Endothelial cell of umbilical vein (primary cell): ENCODE results near the gene ERRFI1. TPM values are rescaled to one million over a fixed set of nuclear protein-coding genes. Genes with fewer than 3 reads are reported as not detected.

Experiments used
- BruUV-seq: library from RNA; stranded (reverse); fragments of 400-500 nt; replicated peaks from 2 replicates; lab custom pipeline; 2021; lab: Mats Ljungman, UMichigan
- CTCF ChIA-PET: fragments of 300-600, 350-600 bp; sonication (Branson Sonifier 250); formaldehyde crosslinking; loops from one replicate; lab custom pipeline; 2021; ENCODE audit warnings: antibody characterized with exemption, inconsistent platforms; lab: Charles Lee
- POLR2A ChIA-PET: fragments of 300-600, 350-600 bp; sonication (Branson Sonifier 250); formaldehyde crosslinking; loops from one replicate; lab custom pipeline; 2021; ENCODE audit warnings: antibody characterized with exemption, inconsistent platforms; lab: Charles Lee
- DNase-seq: peaks from one replicate; pipeline ENCODE4 v3.0.0-alpha.2; 2011; ENCODE audit warnings: low read depth, low spot score
- FAIRE-seq: peaks from 2 replicates; lab custom pipeline; 2011; peaks lifted over from hg19 to GRCh38; lab: Jason Lieb, UNC
- H2AFZ ChIP-seq: 2 replicates; pipeline ENCODE4 v1.6.0; 2012; ENCODE audit warnings: low read depth, low read length, control low read depth, inconsistent platforms
- H3K27ac ChIP-seq: 2 replicates; pipeline ENCODE4 v1.5.1; 2011; ENCODE audit warnings: low read depth, mild to moderate bottlenecking, control low read depth, low read length, moderate library complexity; ENCODE audit not compliant: insufficient read depth
- H3K27me3 ChIP-seq, 2 experiments: 2 replicates each; pipeline versions ENCODE4 v1.6.0 to v1.6.1; 2011; ENCODE audit warnings: low read length in 2 of 2, mixed read lengths in 1 of 2; ENCODE audit not compliant: control insufficient read depth in 2 of 2, insufficient read depth in 2 of 2
- H3K36me3 ChIP-seq, 2 experiments: 2 replicates in 1 of 2; 3 replicates in 1 of 2; pipeline ENCODE4 v1.5.1; 2011; ENCODE audit warnings: low read length in 2 of 2, mild to moderate bottlenecking in 1 of 2, moderate library complexity in 1 of 2; ENCODE audit not compliant: control insufficient read depth in 2 of 2, insufficient read depth in 2 of 2; ENCODE audit errors: extremely low read depth in 1 of 2
- H3K4me1 ChIP-seq: 3 replicates; pipeline ENCODE4 v1.5.1; 2011; ENCODE audit warnings: mild to moderate bottlenecking, low read length; ENCODE audit not compliant: control insufficient read depth, insufficient read depth; ENCODE audit errors: extremely low read depth
- H3K4me2 ChIP-seq: 2 replicates; pipeline ENCODE4 v1.6.1; 2011; ENCODE audit warnings: low read length, control low read depth, mixed read lengths; ENCODE audit not compliant: insufficient read depth
- H3K4me3 ChIP-seq, 3 experiments: fragments of 200-600 bp in 1 of 3; sonication (generic), shearing (Covaris generic) in 1 of 3; replicated peaks in 1 of 3; 2 replicates each; pipeline ENCODE4 v1.5.1; 2011 to 2016; ENCODE audit warnings: control low read depth in 3 of 3, low read length in 3 of 3, mild to moderate bottlenecking in 2 of 3, inconsistent platforms in 1 of 3, low read depth in 1 of 3, moderate library complexity in 1 of 3; ENCODE audit not compliant: insufficient read depth in 1 of 3
- H3K79me2 ChIP-seq: 2 replicates; pipeline ENCODE4 v1.6.0; 2012; ENCODE audit warnings: low read length, inconsistent platforms; ENCODE audit not compliant: control insufficient read depth, insufficient read depth
- H3K9ac ChIP-seq: replicated peaks from 2 replicates; pipeline ENCODE3; 2011; ENCODE audit warnings: low read length, control low read depth; ENCODE audit not compliant: insufficient read depth; ENCODE audit errors: extremely low read depth
- H3K9me1 ChIP-seq: replicated peaks from 3 replicates; pipeline ENCODE4 v1.6.0; 2011; ENCODE audit warnings: mild to moderate bottlenecking, low read length; ENCODE audit not compliant: control insufficient read depth, insufficient read depth; ENCODE audit errors: extremely low read depth
- H3K9me3 ChIP-seq: replicated peaks from 2 replicates; pipeline ENCODE4 v1.5.1; 2012; ENCODE audit warnings: low read length, inconsistent platforms; ENCODE audit not compliant: control insufficient read depth, insufficient read depth
- H4K20me1 ChIP-seq: replicated peaks from 2 replicates; pipeline ENCODE3; 2011; ENCODE audit warnings: mild to moderate bottlenecking, low read length; ENCODE audit not compliant: control insufficient read depth, insufficient read depth; ENCODE audit errors: extremely low read depth
- CTCF ChIP-seq, 2 donors: IDR thresholded peaks; 1 replicate in 1 of 2; 2 replicates in 1 of 2; pipeline ENCODE4 v1.5.1; 2011; ENCODE audit warnings: low read length in 2 of 2, mild to moderate bottlenecking in 2 of 2, moderate library complexity in 2 of 2, control low read depth in 1 of 2, inconsistent platforms in 1 of 2, low read depth in 1 of 2; ENCODE audit not compliant: insufficient read depth in 1 of 2; ENCODE audit errors: extremely low read depth in 1 of 2
- EZH2 ChIP-seq: IDR thresholded peaks from 2 replicates; pipeline ENCODE4 v1.6.1; 2012; ENCODE audit warnings: borderline replicate concordance, low read depth, mild to moderate bottlenecking, moderate library complexity, low read length, inconsistent platforms; ENCODE audit not compliant: severe bottlenecking
- FOS ChIP-seq: IDR thresholded peaks from 2 replicates; pipeline ENCODE4 v1.6.1; 2011; ENCODE audit warnings: mild to moderate bottlenecking, low read length, moderate library complexity, borderline replicate concordance; ENCODE audit not compliant: insufficient read depth
- GATA2 ChIP-seq: IDR thresholded peaks from 2 replicates; pipeline ENCODE4 v1.7.0; 2011; ENCODE audit warnings: low read depth, mild to moderate bottlenecking, moderate library complexity, mixed read lengths, low read length; ENCODE audit not compliant: insufficient read length, insufficient read depth
- JUN ChIP-seq: IDR thresholded peaks from 2 replicates; pipeline ENCODE4 v1.6.1; 2011; ENCODE audit warnings: borderline replicate concordance, low read depth; ENCODE audit not compliant: insufficient read length, insufficient read depth
- MYC ChIP-seq: IDR thresholded peaks from one replicate; pipeline ENCODE4 v1.6.1; 2011; ENCODE audit warnings: mild to moderate bottlenecking, low read depth, low read length
- POLR2A ChIP-seq: IDR thresholded peaks from 2 replicates; pipeline ENCODE4 v1.6.1; 2012; ENCODE audit warnings: low read depth, mild to moderate bottlenecking, control low read depth, low read length
- POLR2AphosphoS5 ChIP-seq: IDR thresholded peaks from 2 replicates; pipeline ENCODE4 v1.6.1; 2012; ENCODE audit warnings: low read depth, mild to moderate bottlenecking, control low read depth, low read length, moderate library complexity; ENCODE audit not compliant: insufficient read depth
- dilution Hi-C: fragments of 300-500 bp; cut with MboI; formaldehyde crosslinking; loops from one replicate; pipeline ENCODE4 v1.15.0; 2019; ENCODE audit warnings: low sequenced_read_pairs; ENCODE audit not compliant: extremely low pct_ligation_motif_present
- intact Hi-C: fragments of 100-400 bp; cut with micrococcal nuclease; formaldehyde crosslinking; loops from one replicate; pipeline ENCODE4 v1.10.0; 2022
- polyA plus RNA-seq, 4 experiments: library from polyadenylated mRNA; depleted of rRNA in 3 of 4; stranded (reverse) in 3 of 4; unstranded in 1 of 4; fragments of >200 nt; gene quantifications; 2 replicates each; pipeline versions ENCODE4 v1.2.1 to v1.2.3, GENCODE V29; 2011 to 2012; ENCODE audit warnings: missing spikeins in 1 of 4
- total RNA-seq: library from RNA; stranded (reverse); gene quantifications from 2 replicates; pipeline ENCODE4 v1.2.3, GENCODE V29; 2021
- TF ChIP-seq, protein P1 (sequence below): IDR thresholded peaks from 2 replicates; pipeline ENCODE4 v1.6.1; 2011; ENCODE audit not compliant: insufficient read depth, insufficient read length

The ERRFI1 gene
- total and polyA plus RNA-seq, 2 donors (not counting 3 experiments of a cell fraction or from before 2014, with no cell fraction given), result 28.1 to 32.0 TPM

DNA sequence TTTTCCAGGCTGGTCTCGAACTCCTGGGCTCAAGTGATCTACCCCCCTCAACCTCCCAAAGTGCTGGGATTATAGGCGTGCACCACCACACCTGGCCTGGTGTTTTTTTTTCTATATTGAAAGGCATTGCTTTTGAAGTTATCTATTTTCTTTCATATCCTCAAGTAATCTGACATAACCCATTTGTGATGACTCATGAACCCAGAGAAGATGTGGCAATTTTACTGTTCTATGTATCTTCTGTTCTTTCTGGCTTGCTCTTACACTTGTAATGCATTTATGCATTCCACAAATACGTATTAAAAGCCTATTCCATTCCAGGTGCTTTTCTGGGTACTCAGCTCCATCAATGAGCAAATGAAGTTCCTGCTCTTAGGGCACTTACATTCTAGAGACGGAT, 29.9 kb upstream of the ERRFI1 start:
- Histone ChIP-seq H2AFZ (no peak overlapping the region), H3K27ac (no peak overlapping the region), H3K4me2 (no peak overlapping the region), H3K27me3 (no peaks in the 10 kb centered on the region), H4K20me1 (no peaks in the 10 kb centered on the region), H3K79me2 (no peaks in the 10 kb centered on the region), H3K4me1 (no peaks in the 10 kb centered on the region), H3K9ac (no peak overlapping the region), H3K9me1 (no peaks in the 10 kb centered on the region), H3K9me3 (no peaks in the 10 kb centered on the region), H3K4me3 (no peak overlapping the region), H3K36me3 (no peaks in the 10 kb centered on the region)
- CTCF ChIA-PET, result interaction anchor here (1.6 kb wide), 1 partner anchor 22 kb away, joined by 4 read pairs; no protein-coding TSS in a partner anchor
- dilution Hi-C loops, result no loop called here
- FAIRE-seq (no peak), DNase-seq (no peak)
- TF ChIP-seq FOS, result peak; percentile 15
- no peak for TF ChIP-seq MYC
- peak; percentile 22 for TF ChIP-seq JUN
- POLR2A ChIA-PET, result no interaction called here
- no TSS peak for BruUV-seq
- intact Hi-C loops, result no loop called here

- Histone ChIP-seq H3K9me3 (no peaks in the 10 kb centered on the region), H3K27ac (no peak overlapping the region), H3K9me1 (no peaks in the 10 kb centered on the region), H3K36me3 (no peaks in the 10 kb centered on the region), H3K4me2 (no peak overlapping the region), H3K4me3 (no peak overlapping the region), H3K27me3 (no peaks in the 10 kb centered on the region), H4K20me1 (no peaks in the 10 kb centered on the region), H3K79me2 (no peaks in the 10 kb centered on the region), H3K9ac (no peak overlapping the region), H2AFZ (no peak overlapping the region), H3K4me1 (no peaks in the 10 kb centered on the region)
- no peak for DNase-seq
- dilution Hi-C loops, result no loop called here
- TF ChIP-seq EZH2 (no peak), FOS (no peak), JUN (no peak), MYC (no peak), GATA2 (no peak), CTCF (IDR thresholded peaks at IDR 0.05; ENCODE audit: extremely low read depth in 1 of 2, insufficient read depth in 1 of 2, low read depth in 1 of 2, low read length in 2 of 2) (no peak), POLR2A (no peak), POLR2AphosphoS5 (no peak)
- TF ChIP-seq, protein P1, sequence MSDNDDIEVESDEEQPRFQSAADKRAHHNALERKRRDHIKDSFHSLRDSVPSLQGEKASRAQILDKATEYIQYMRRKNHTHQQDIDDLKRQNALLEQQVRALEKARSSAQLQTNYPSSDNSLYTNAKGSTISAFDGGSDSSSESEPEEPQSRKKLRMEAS, result no peak
- FAIRE-seq, result no peak
- intact Hi-C loops, result no loop called here
- no TSS peak for BruUV-seq
- ChIA-PET POLR2A (no interaction called here), CTCF (interaction anchor here (1.6 kb wide), 1 partner anchor 24 kb away, joined by 4 read pairs; no protein-coding TSS in a partner anchor)
Observed at GRCh38 chr1:8053878-8054567, 27.9 kb upstream of the ERRFI1 start.
